HG03103 (cell line): Measurements from ENCODE around the gene GAL3ST2.

Experiments used
- ATAC-seq: cut with Tn5 transposase; IDR thresholded peaks from one replicate; pipeline ENCODE4 v1.9.1; 2021; ENCODE audit warnings: low read depth; ENCODE audit not compliant: unreplicated experiment

The GAL3ST2 gene

GRCh38 chr2:241841181-241842066, 64.8 kb downstream of the GAL3ST2 start:
- no peak for ATAC-seq

GRCh38 chr2:241842067-241842415, 65.4 kb downstream of the GAL3ST2 start:
- no peak for ATAC-seq

GRCh38 chr2:241842620-241843211, 66.1 kb downstream of the GAL3ST2 start:
- ATAC-seq = no peak

- ATAC-seq = no peak
These were observed 66.9 kb downstream of the GAL3ST2 start for GRCh38 chr2:241843321-241844065.

GRCh38 chr2:241844066-241844728, 67.6 kb downstream of the GAL3ST2 start:
- peak; percentile 49 for ATAC-seq

GRCh38 chr2:241844831-241845578, 68.4 kb downstream of the GAL3ST2 start:
- no peak for ATAC-seq

- no peak for ATAC-seq
These were observed 69.8 kb downstream of the GAL3ST2 start for GRCh38 chr2:241846406-241846805.

- ATAC-seq = no peak
These were observed 72.4 kb downstream of the GAL3ST2 start for GRCh38 chr2:241848761-241849615.

GRCh38 chr2:241849616-241850543, 73.3 kb downstream of the GAL3ST2 start:
- ATAC-seq = no peak

GRCh38 chr2:241850544-241851324, 74.1 kb downstream of the GAL3ST2 start:
- ATAC-seq = no peak

GRCh38 chr2:241851325-241852115, 74.9 kb downstream of the GAL3ST2 start:
- ATAC-seq = no peak

- no peak for ATAC-seq
These were observed 75.7 kb downstream of the GAL3ST2 start for GRCh38 chr2:241852116-241852980.

GRCh38 chr2:241852981-241853631, 76.5 kb downstream of the GAL3ST2 start:
- no peak for ATAC-seq
